ENCODE data around the gene IL10. TPM values are rescaled to one million over a fixed set of nuclear protein-coding genes. Genes with fewer than 3 reads are reported as not detected.

Gene IL10
- total and polyA plus RNA-seq, 7 donors: 1.6 to 16.8 (median 5.4) TPM

GRCh38 chr1:206732508-206732907 lies 39.8 kb downstream of the IL10 start:
- WGBS, 2 donors: 88 to 94% methylated on average over 11 of the region's 11 CpGs
- no peak overlapping the region for H3K4me3 ChIP-seq
- no peak overlapping the region for H3K27ac ChIP-seq
- TF ChIP-seq POLR2AphosphoS5 (IDR thresholded peaks at IDR 0.05) (no peak), POLR2A (IDR thresholded peaks at IDR 0.05) (no peak), EP300 (IDR thresholded peaks at IDR 0.05) (no peak), CTCF (IDR thresholded peaks at IDR 0.05) (no peak)
- intact Hi-C loops (cut with DNase I): no loop called here
- no peaks in the 10 kb centered on the region for H3K27me3 ChIP-seq
- H3K9me3 ChIP-seq: no peaks in the 10 kb centered on the region
- peaks cover 0 to 28% (median 21%) of the 10 kb centered on the region in 4 donors for H3K4me1 ChIP-seq
- DNase-seq: no peak
- H3K36me3 ChIP-seq: peaks cover 42 to 61% (median 50%) of the 10 kb centered on the region in 4 donors

- 86 to 95% methylated on average over 3 of the region's 3 CpGs for WGBS, 2 donors
- Histone ChIP-seq H3K36me3 (peaks cover 39 to 53% (median 50%) of the 10 kb centered on the region in 4 donors), H3K4me1 (peaks cover 0 to 48% (median 42%) of the 10 kb centered on the region in 4 donors), H3K9me3 (no peaks in the 10 kb centered on the region), H3K4me3 (no peak overlapping the region), H3K27me3 (no peaks in the 10 kb centered on the region), H3K27ac (no peak overlapping the region)
- DNase-seq: no peak
- TF ChIP-seq CTCF (IDR thresholded peaks at IDR 0.05) (no peak), POLR2AphosphoS5 (IDR thresholded peaks at IDR 0.05) (no peak), POLR2A (IDR thresholded peaks at IDR 0.05) (no peak), EP300 (IDR thresholded peaks at IDR 0.05) (no peak)
- intact Hi-C loops (cut with DNase I): loop anchor here (5.0 kb wide), 1 partner anchor 183 kb away; no protein-coding TSS in a partner anchor
Observed at GRCh38 chr1:206729507-206729906, 42.8 kb downstream of the IL10 start.

GRCh38 chr1:206729050-206729449 lies 43.2 kb downstream of the IL10 start:
- Histone ChIP-seq H3K27ac (no peak overlapping the region), H3K4me1 (peaks cover 0 to 53% (median 46%) of the 10 kb centered on the region in 4 donors), H3K27me3 (no peaks in the 10 kb centered on the region), H3K36me3 (peaks cover 39 to 52% (median 49%) of the 10 kb centered on the region in 4 donors), H3K4me3 (no peak overlapping the region), H3K9me3 (no peaks in the 10 kb centered on the region)
- DNase-seq: no peak
- TF ChIP-seq EP300 (IDR thresholded peaks at IDR 0.05) (no peak), CTCF (IDR thresholded peaks at IDR 0.05) (no peak), POLR2A (IDR thresholded peaks at IDR 0.05) (no peak), POLR2AphosphoS5 (IDR thresholded peaks at IDR 0.05) (no peak)
- intact Hi-C loops (cut with DNase I): loop anchor here (5.0 kb wide), 1 partner anchor 183 kb away; no protein-coding TSS in a partner anchor
- 97 to 98% methylated on average over 6 of the region's 6 CpGs for WGBS, 2 donors

- TF ChIP-seq CTCF (IDR thresholded peaks at IDR 0.05) (no peak), POLR2AphosphoS5 (IDR thresholded peaks at IDR 0.05) (no peak), POLR2A (IDR thresholded peaks at IDR 0.05) (no peak), EP300 (IDR thresholded peaks at IDR 0.05) (no peak)
- Histone ChIP-seq H3K27me3 (no peaks in the 10 kb centered on the region), H3K4me3 (no peak overlapping the region), H3K27ac (no peak overlapping the region), H3K4me1 (peaks cover 0 to 57% (median 51%) of the 10 kb centered on the region in 4 donors), H3K36me3 (peaks cover 39 to 48% (median 45%) of the 10 kb centered on the region in 4 donors), H3K9me3 (no peaks in the 10 kb centered on the region)
- intact Hi-C loops (cut with DNase I): loop anchor here (5.0 kb wide), 1 partner anchor 184 kb away; no protein-coding TSS in a partner anchor
- DNase-seq: no peak
- WGBS, 2 donors: 74 to 90% methylated on average over 9 of the region's 9 CpGs
Observed at GRCh38 chr1:206728697-206728987, 43.7 kb downstream of the IL10 start.

All from sigmoid colon (tissue), 7 donors.